ENCODE results near the gene PPID.
"Not testable (repeated sequence)": the region's sequence is repeated elsewhere in the genome, so short reads cannot be mapped to it uniquely, and the experiment has no call there.

The PPID gene

GRCh38 chr4:158712622-158713021 is 10.6 kb downstream of the PPID start:
- H3K4me3 ChIP-seq (ENCODE audit: insufficient read depth, low read depth, low read length); H3K27me3 ChIP-seq (ENCODE audit: control insufficient read depth, insufficient read depth, low read length, poor library complexity, severe bottlenecking); H3K27ac ChIP-seq (ENCODE audit: insufficient read depth, low read depth, low read length, poor library complexity, severe bottlenecking); H3K4me1 ChIP-seq (ENCODE audit: control insufficient read depth, insufficient read depth, low read length); H3K9me3 ChIP-seq (ENCODE audit: control insufficient read depth, low read length): not testable (repeated sequence)
- H3K36me3 ChIP-seq (ENCODE audit: control insufficient read depth, insufficient read depth, low read length), result peaks cover 55% of the 10 kb centered on the region
- 90 to 93% methylated on average over 4 of the region's 4 CpGs for WGBS, 2 experiments

GRCh38 chr4:158710814-158711213 is 12.4 kb downstream of the PPID start:
- WGBS, 2 experiments, result 67% methylated on average over 1 of the region's 1 CpG; no CpG with 5 or more reads in 1 of the 2 experiments
- Histone ChIP-seq H3K4me1 (ENCODE audit: control insufficient read depth, insufficient read depth, low read length) (no peaks in the 10 kb centered on the region), H3K36me3 (ENCODE audit: control insufficient read depth, insufficient read depth, low read length) (peaks cover 52% of the 10 kb centered on the region), H3K27me3 (ENCODE audit: control insufficient read depth, insufficient read depth, low read length, poor library complexity, severe bottlenecking) (no peaks in the 10 kb centered on the region), H3K27ac (ENCODE audit: insufficient read depth, low read depth, low read length, poor library complexity, severe bottlenecking) (no peak overlapping the region), H3K4me3 (ENCODE audit: insufficient read depth, low read depth, low read length) (no peak overlapping the region), H3K9me3 (ENCODE audit: control insufficient read depth, low read length) (no peaks in the 10 kb centered on the region)

DNA sequence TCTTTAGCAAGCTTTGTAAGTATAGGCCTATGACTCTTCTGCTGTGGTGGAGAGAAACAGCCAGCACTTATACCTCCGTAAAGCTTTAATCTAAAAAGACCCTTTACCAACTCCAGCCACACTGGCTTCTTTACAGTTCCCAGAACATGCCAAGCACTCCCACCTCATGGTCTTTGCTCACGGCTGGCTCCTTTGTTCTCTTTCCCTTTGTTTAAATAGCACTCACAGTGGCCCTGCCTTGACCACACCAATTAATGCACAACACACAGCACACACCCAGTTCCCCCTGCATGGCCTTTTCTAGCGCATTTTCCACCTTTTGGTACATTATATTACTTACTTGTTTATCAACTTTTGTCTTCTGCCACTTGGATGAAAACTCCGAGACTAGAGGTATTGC is 18.9 kb downstream of the PPID start:
- Histone ChIP-seq H3K27ac (ENCODE audit: insufficient read depth, low read depth, low read length, poor library complexity, severe bottlenecking) (no peak overlapping the region), H3K36me3 (ENCODE audit: control insufficient read depth, insufficient read depth, low read length) (peaks cover 12% of the 10 kb centered on the region), H3K9me3 (ENCODE audit: control insufficient read depth, low read length) (no peaks in the 10 kb centered on the region), H3K4me3 (ENCODE audit: insufficient read depth, low read depth, low read length) (no peak overlapping the region), H3K4me1 (ENCODE audit: control insufficient read depth, insufficient read depth, low read length) (no peaks in the 10 kb centered on the region), H3K27me3 (ENCODE audit: control insufficient read depth, insufficient read depth, low read length, poor library complexity, severe bottlenecking) (no peaks in the 10 kb centered on the region)
- WGBS, 2 experiments, result 78 to 81% methylated on average over 4 of the region's 4 CpGs

DNA sequence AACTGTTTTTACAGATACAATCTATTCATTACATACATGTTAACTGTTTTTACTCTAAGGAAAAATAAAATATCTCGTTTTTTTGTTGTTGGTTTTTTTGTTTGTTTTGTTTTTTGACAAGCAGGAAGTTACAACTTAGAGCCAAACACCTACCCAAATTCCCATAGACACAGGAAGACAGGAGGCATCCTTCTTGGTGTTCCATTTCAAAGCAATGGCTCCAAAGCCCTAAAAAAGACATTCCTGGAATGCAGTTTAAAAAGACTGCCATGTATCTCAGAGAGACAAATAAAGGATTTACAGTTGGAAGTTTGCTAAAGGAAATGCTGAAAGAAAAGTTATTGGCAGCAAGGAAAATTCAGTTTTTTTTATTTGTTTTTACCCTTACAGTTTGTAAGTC is 34.4 kb downstream of the PPID start:
- no CpG with 5 or more reads among the region's 1 CpG for WGBS, 2 experiments
- Histone ChIP-seq H3K27me3 (ENCODE audit: control insufficient read depth, insufficient read depth, low read length, poor library complexity, severe bottlenecking) (no peaks in the 10 kb centered on the region), H3K4me1 (ENCODE audit: control insufficient read depth, insufficient read depth, low read length) (no peaks in the 10 kb centered on the region), H3K36me3 (ENCODE audit: control insufficient read depth, insufficient read depth, low read length) (no peaks in the 10 kb centered on the region), H3K4me3 (ENCODE audit: insufficient read depth, low read depth, low read length) (no peak overlapping the region), H3K9me3 (ENCODE audit: control insufficient read depth, low read length) (no peaks in the 10 kb centered on the region), H3K27ac (ENCODE audit: insufficient read depth, low read depth, low read length, poor library complexity, severe bottlenecking) (no peak overlapping the region)

GRCh38 chr4:158682066-158682465 is 41.1 kb downstream of the PPID start:
- H3K4me3 ChIP-seq (ENCODE audit: insufficient read depth, low read depth, low read length), result no peak overlapping the region
- no peaks in the 10 kb centered on the region for H3K36me3 ChIP-seq (ENCODE audit: control insufficient read depth, insufficient read depth, low read length)
- H3K27ac ChIP-seq (ENCODE audit: insufficient read depth, low read depth, low read length, poor library complexity, severe bottlenecking), result no peak overlapping the region
- no peaks in the 10 kb centered on the region for H3K9me3 ChIP-seq (ENCODE audit: control insufficient read depth, low read length)
- no peaks in the 10 kb centered on the region for H3K4me1 ChIP-seq (ENCODE audit: control insufficient read depth, insufficient read depth, low read length)
- no peaks in the 10 kb centered on the region for H3K27me3 ChIP-seq (ENCODE audit: control insufficient read depth, insufficient read depth, low read length, poor library complexity, severe bottlenecking)
- WGBS, 2 experiments, result 84 to 93% methylated on average over 2 of the region's 2 CpGs

GRCh38 chr4:158681629-158682028 is 41.6 kb downstream of the PPID start:
- WGBS, 2 experiments, result 83 to 90% methylated on average over 1 of the region's 1 CpG
- H3K27ac ChIP-seq (ENCODE audit: insufficient read depth, low read depth, low read length, poor library complexity, severe bottlenecking), result no peak overlapping the region
- no peak overlapping the region for H3K4me3 ChIP-seq (ENCODE audit: insufficient read depth, low read depth, low read length)
- H3K4me1 ChIP-seq (ENCODE audit: control insufficient read depth, insufficient read depth, low read length), result no peaks in the 10 kb centered on the region
- H3K36me3 ChIP-seq (ENCODE audit: control insufficient read depth, insufficient read depth, low read length), result no peaks in the 10 kb centered on the region
- no peaks in the 10 kb centered on the region for H3K9me3 ChIP-seq (ENCODE audit: control insufficient read depth, low read length)
- no peaks in the 10 kb centered on the region for H3K27me3 ChIP-seq (ENCODE audit: control insufficient read depth, insufficient read depth, low read length, poor library complexity, severe bottlenecking)

DNA sequence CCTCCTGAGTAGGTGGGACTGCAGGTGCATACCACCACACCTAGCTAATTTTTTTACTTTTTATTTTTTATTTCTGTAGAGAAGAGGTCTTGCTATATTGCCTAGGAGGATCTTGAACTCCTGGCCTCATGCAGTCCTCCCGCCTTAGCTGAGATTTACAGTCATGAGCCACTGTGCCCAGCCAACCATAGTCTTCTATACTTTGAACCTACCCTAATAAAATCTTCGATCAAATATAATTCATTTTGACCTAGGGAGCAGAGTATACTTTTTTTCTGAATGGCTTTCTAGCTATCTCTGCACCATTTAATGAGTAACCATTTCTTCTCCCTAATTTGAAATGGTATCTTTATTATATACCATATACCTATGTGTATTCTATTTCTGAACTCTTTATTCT is 44.4 kb downstream of the PPID start:
- no peaks in the 10 kb centered on the region for H3K36me3 ChIP-seq (ENCODE audit: control insufficient read depth, insufficient read depth, low read length)
- H3K27ac ChIP-seq (ENCODE audit: insufficient read depth, low read depth, low read length, poor library complexity, severe bottlenecking), result no peak overlapping the region
- H3K27me3 ChIP-seq (ENCODE audit: control insufficient read depth, insufficient read depth, low read length, poor library complexity, severe bottlenecking), result no peaks in the 10 kb centered on the region
- 94 to 96% methylated on average over 1 to 2 of the region's 2 CpGs for WGBS, 2 experiments
- H3K4me1 ChIP-seq (ENCODE audit: control insufficient read depth, insufficient read depth, low read length), result no peaks in the 10 kb centered on the region
- no peaks in the 10 kb centered on the region for H3K9me3 ChIP-seq (ENCODE audit: control insufficient read depth, low read length)
- H3K4me3 ChIP-seq (ENCODE audit: insufficient read depth, low read depth, low read length), result no peak overlapping the region

GRCh38 chr4:158676076-158676475 is 47.1 kb downstream of the PPID start:
- Histone ChIP-seq H3K36me3 (ENCODE audit: control insufficient read depth, insufficient read depth, low read length) (no peaks in the 10 kb centered on the region), H3K27ac (ENCODE audit: insufficient read depth, low read depth, low read length, poor library complexity, severe bottlenecking) (no peak overlapping the region), H3K4me1 (ENCODE audit: control insufficient read depth, insufficient read depth, low read length) (no peaks in the 10 kb centered on the region), H3K9me3 (ENCODE audit: control insufficient read depth, low read length) (no peaks in the 10 kb centered on the region), H3K4me3 (ENCODE audit: insufficient read depth, low read depth, low read length) (no peak overlapping the region), H3K27me3 (ENCODE audit: control insufficient read depth, insufficient read depth, low read length, poor library complexity, severe bottlenecking) (no peaks in the 10 kb centered on the region)
- WGBS, 2 experiments, result 91 to 95% methylated on average over 5 of the region's 5 CpGs

- Histone ChIP-seq H3K4me1 (ENCODE audit: control insufficient read depth, insufficient read depth, low read length) (peaks cover 4% of the 10 kb centered on the region), H3K27me3 (ENCODE audit: control insufficient read depth, insufficient read depth, low read length, poor library complexity, severe bottlenecking) (no peaks in the 10 kb centered on the region), H3K36me3 (ENCODE audit: control insufficient read depth, insufficient read depth, low read length) (no peaks in the 10 kb centered on the region), H3K9me3 (ENCODE audit: control insufficient read depth, low read length) (no peaks in the 10 kb centered on the region), H3K4me3 (ENCODE audit: insufficient read depth, low read depth, low read length) (no peak overlapping the region), H3K27ac (ENCODE audit: insufficient read depth, low read depth, low read length, poor library complexity, severe bottlenecking) (no peak overlapping the region)
- WGBS, 2 experiments, result 87 to 93% methylated on average over 3 of the region's 3 CpGs
These were observed 49.6 kb downstream of the PPID start for GRCh38 chr4:158673633-158674032.

GRCh38 chr4:158671915-158672806 is 51.0 kb downstream of the PPID start, which contains the start of gene ETFDH:
ETFDH (plus strand) TSS chr4:158672296; CDS start chr4:158672457, 161 bp downstream.
- no peaks in the 10 kb centered on the region for H3K36me3 ChIP-seq (ENCODE audit: control insufficient read depth, insufficient read depth, low read length)
- peak within 1 kb of the TSS; percentile 97 for H3K4me3 ChIP-seq (ENCODE audit: insufficient read depth, low read depth, low read length)
- H3K4me1 ChIP-seq (ENCODE audit: control insufficient read depth, insufficient read depth, low read length), result peaks cover 4% of the 10 kb centered on the region
- WGBS, 2 experiments, result 1% methylated on average over 60 of the region's 60 CpGs
- H3K27me3 ChIP-seq (ENCODE audit: control insufficient read depth, insufficient read depth, low read length, poor library complexity, severe bottlenecking), result no peaks in the 10 kb centered on the region
- no peaks in the 10 kb centered on the region for H3K9me3 ChIP-seq (ENCODE audit: control insufficient read depth, low read length)
- peak within 1 kb of the TSS; percentile 93 for H3K27ac ChIP-seq (ENCODE audit: insufficient read depth, low read depth, low read length, poor library complexity, severe bottlenecking)
